Measurements from ENCODE around the gene CDC42BPG.

The CDC42BPG gene

DNA sequence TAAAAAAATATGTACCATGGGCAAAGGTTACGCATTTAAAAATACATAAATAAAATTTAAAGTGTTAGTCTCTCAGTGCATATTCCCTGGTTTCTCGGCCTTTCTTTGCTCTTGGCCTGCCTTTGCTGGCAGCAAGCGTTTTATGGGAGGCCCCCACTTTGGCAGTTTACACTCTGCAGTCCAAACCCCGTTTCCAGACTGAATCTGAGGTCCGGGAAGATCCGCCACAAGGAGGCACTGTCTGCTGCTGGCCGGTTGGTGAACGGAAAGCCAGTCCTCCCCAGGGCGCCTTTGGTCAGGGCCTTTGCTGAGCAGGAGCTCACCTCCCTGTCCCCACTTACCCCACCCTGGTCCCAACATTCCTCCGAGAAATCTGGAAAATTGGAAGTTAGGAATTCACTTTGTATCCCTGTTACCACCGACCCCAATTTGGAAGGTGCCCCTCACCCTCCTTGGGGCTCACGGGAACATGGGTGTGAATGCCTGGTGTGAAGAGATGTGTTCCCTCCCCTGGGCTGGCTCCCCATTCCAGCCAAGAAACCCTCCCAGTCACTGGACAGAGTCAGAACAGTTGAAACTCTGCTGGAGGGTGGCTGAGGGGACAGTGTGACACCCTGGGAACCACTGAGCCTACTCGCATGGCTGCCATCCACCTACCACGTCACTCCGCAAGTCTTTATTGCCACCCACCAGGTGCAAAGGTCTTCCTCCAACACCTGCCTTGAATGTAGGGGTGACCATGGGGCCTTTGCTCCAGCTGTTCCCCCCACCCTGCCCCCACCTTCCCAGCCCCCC is 56.7 kb downstream of the CDC42BPG start:
- DNase-seq, result no peak

DNA sequence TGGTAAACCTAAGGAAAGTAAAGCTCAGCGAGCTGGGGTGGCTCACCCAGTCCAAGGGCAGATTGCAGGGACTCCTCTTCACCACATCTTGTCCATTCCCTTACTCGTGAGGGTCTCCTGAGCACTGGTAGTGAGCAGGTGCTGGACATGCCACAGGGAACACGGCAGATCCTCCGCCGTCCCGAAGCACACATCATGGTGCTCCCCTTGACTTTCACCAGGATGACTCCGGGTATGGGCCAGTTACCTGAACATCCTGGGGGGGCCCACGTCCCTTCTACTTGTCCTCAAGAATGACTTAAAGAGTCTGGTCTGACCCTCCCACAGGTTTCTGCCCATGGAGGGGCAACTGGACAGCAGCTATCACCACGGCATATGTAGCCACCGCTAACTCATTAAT is 58.1 kb downstream of the CDC42BPG start:
- no peak for DNase-seq

DNA sequence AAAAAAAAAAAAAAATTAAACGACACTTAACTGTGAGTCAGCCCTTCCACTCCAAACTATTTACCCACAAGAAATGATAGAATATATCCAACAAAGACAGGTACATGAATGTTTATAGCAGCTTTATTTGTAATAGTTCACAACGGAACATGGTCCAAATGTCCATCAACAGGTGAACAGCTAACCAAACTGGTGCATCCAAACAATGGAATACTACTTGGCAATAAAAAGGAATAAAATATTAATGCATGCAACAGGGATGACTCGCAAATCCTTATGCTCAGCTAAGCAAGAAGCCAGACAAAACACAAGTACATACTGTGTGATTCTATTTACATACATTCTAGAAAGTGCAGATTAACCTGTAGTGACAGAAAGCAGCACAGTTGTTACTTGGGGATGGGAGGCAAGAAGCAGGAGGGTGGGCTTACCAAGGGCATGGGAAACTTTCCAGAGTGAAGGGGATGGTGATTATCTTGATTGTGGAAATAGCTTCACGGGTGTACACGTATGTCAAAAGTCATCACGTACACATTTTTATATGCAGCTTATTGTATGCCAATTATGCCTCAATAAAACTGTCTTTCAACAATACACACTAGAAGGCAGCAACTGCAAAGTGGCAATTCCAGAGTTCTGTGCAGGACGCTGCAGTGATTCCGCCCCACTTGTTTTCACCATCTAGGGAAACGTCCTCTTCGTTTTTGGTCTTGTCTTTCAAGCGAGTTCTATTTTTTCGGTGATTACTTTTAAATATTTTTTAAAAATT is 59.5 kb downstream of the CDC42BPG start:
- no peak for DNase-seq

GRCh38 chr11:64778473-64779298 is 65.8 kb downstream of the CDC42BPG start, which contains the start of gene SF1:
TSS of gene SF1 (minus strand) at chr11:64778542. CDS start at chr11:64778392, 150 bp downstream.
- DNase-seq, result peak; percentile 100

- DNase-seq, result no peak
Observed at GRCh38 chr11:64778223-64778472, 66.3 kb downstream of the CDC42BPG start.

DNA sequence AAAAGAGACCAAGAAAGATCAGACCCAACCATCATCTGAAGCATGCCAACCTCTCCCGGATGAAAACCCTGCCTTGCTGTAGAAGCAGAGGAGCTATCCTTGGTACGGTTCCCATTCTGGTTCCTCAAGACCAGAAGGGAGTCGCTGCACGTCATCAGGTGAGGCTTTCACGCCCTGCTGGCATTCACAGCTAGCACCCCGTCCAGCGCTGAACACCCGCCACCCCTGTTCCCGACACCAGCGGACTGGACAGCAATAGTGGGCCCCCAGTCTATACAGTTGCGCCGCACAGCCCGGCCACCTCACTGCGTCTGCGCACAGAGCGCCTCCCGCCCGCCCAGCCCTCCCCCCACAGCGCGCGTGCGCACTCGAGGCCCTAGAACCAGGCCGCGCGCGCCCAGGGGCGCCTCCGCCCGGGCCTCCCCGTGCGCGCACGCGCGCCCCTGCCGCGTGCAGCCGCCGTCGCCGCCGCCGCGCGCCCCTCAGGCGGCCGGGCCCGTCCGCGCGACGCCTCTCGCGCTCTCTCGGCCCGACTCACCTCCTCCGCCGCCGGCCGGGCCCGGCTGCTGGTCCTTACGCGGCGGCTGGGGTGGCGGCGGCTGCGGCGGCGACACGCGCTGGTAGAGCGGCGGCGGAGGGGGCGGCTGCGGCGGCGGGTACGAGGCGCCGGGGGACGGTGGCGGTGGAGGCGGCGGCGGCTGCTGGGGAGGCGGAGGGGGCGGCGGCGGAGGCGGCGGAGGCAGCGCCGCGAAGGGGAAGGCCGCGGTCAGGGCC is 66.8 kb downstream of the CDC42BPG start:
- DNase-seq, result peak; percentile 76

DNA sequence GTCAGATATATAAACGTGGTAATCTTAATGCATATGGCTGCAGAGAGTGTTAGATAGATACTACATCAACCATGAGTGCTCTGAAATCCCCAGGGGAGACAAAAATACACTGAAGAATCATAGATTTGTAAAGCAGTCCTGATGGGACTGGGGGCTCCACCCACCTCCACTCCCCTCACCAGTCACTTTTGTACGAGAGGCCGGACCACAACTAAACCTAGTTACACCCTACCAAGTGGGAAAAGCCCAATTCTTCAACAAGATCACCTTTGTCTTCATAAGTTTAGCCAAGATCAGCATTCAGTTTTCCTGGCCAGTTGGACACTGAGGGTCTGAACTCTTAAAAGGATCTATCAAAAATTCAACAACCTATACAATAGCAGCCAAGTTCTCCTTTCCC is 67.6 kb downstream of the CDC42BPG start:
- no peak for DNase-seq

- DNase-seq, result no peak
Observed at GRCh38 chr11:64776425-64776824, 68.0 kb downstream of the CDC42BPG start.

DNA sequence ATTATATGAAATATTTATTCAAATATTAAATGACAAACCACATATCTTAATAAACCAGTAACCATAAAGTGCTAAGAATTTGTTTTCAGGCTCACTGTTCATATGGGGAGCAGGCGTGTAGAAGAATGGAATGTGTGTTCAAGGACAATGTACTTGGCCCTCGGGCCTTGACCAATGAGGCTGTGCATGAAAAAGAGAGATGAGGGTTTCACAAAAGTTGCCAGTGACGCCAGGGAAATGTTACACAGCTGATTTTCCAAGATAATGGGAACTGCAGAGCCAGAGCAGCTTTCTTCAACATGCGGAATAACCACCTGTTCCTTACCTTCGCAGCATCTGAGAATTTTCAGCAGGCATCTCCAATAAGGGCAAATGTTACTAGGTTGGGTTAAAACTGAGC is 70.3 kb downstream of the CDC42BPG start:
- no peak for DNase-seq
